ENCODE data around the gene EFNB2.

DNA sequence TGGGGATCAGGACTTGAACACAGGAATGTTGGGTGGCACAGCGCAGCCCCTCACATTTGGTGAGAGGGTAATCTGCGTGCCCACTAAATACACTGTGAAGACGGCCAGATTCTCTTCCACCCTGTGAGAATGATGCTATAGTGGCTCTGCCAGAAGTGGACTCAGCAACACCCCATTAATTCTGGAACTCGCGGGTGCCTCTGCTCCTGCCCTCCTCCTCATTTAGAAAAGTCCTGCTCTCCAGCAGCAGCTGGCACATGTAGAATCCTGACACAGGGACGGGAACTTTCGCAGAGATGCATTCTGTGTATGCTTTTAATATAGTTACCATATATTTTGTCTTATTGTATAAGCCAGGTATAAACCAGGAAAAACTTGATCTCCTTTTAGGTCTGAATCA is 57.3 kb downstream of the EFNB2 start:
- TF ChIP-seq, protein P1, sequence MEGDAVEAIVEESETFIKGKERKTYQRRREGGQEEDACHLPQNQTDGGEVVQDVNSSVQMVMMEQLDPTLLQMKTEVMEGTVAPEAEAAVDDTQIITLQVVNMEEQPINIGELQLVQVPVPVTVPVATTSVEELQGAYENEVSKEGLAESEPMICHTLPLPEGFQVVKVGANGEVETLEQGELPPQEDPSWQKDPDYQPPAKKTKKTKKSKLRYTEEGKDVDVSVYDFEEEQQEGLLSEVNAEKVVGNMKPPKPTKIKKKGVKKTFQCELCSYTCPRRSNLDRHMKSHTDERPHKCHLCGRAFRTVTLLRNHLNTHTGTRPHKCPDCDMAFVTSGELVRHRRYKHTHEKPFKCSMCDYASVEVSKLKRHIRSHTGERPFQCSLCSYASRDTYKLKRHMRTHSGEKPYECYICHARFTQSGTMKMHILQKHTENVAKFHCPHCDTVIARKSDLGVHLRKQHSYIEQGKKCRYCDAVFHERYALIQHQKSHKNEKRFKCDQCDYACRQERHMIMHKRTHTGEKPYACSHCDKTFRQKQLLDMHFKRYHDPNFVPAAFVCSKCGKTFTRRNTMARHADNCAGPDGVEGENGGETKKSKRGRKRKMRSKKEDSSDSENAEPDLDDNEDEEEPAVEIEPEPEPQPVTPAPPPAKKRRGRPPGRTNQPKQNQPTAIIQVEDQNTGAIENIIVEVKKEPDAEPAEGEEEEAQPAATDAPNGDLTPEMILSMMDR (IDR thresholded peaks at IDR 0.05) = no peak
- TF ChIP-seq POLR2A (IDR thresholded peaks at IDR 0.05; ENCODE audit: low read depth) = no peak
- peak in 1 of 2 donors; percentile 13 for TF ChIP-seq POLR2AphosphoS5 (IDR thresholded peaks at IDR 0.05)

All from esophagus muscularis mucosa (tissue), 3 donors.